Eye (tissue), 1 donor: Measurements from ENCODE around the gene PAN3.
A peak's percentile ranks its signal among the peaks of the same experiment; 100 is the strongest.

Experiments used
- DNase-seq: peaks from one replicate; pipeline ENCODE4 v3.0.0-alpha.2; 2015

The PAN3 gene

GRCh38 chr13:28229522-28230411 lies 91.4 kb downstream of the PAN3 start:
- DNase-seq, result no peak

GRCh38 chr13:28231642-28232041 lies 93.3 kb downstream of the PAN3 start:
- no peak for DNase-seq

- DNase-seq, result no peak
Observed at GRCh38 chr13:28237944-28238343, 99.6 kb downstream of the PAN3 start.

GRCh38 chr13:28239374-28239773 lies 101.0 kb downstream of the PAN3 start:
- DNase-seq, result no peak

GRCh38 chr13:28245465-28245864 lies 107.1 kb downstream of the PAN3 start:
- no peak for DNase-seq

GRCh38 chr13:28246891-28247290 lies 108.5 kb downstream of the PAN3 start:
- DNase-seq, result no peak

- DNase-seq, result no peak
Observed at GRCh38 chr13:28248080-28248479, 109.7 kb downstream of the PAN3 start.

- no peak for DNase-seq
Observed at GRCh38 chr13:28250542-28250941, 112.2 kb downstream of the PAN3 start.

- DNase-seq, result no peak
Observed at GRCh38 chr13:28251466-28251865, 113.1 kb downstream of the PAN3 start.

GRCh38 chr13:28252547-28252946 lies 114.2 kb downstream of the PAN3 start:
- DNase-seq, result no peak

- no peak for DNase-seq
Observed at GRCh38 chr13:28257305-28257704, 119.0 kb downstream of the PAN3 start.

GRCh38 chr13:28258417-28258816 lies 120.1 kb downstream of the PAN3 start:
- DNase-seq, result no peak

- DNase-seq, result no peak
Observed at GRCh38 chr13:28267497-28267896, 129.2 kb downstream of the PAN3 start.

- no peak for DNase-seq
Observed at GRCh38 chr13:28268800-28269223, 130.5 kb downstream of the PAN3 start.

GRCh38 chr13:28271056-28271840 lies 132.9 kb downstream of the PAN3 start:
- DNase-seq, result no peak

- no peak for DNase-seq
Observed at GRCh38 chr13:28273919-28274318, 135.6 kb downstream of the PAN3 start.

GRCh38 chr13:28282451-28282850 lies 144.1 kb downstream of the PAN3 start:
- no peak for DNase-seq

- no peak for DNase-seq
Observed at GRCh38 chr13:28283600-28283999, 145.3 kb downstream of the PAN3 start.

GRCh38 chr13:28286263-28286662 lies 147.9 kb downstream of the PAN3 start:
- no peak for DNase-seq

GRCh38 chr13:28297341-28297740 lies 159.0 kb downstream of the PAN3 start:
- DNase-seq, result peak; percentile 27

GRCh38 chr13:28299916-28300315 lies 161.6 kb downstream of the PAN3 start:
- DNase-seq, result no peak

- no peak for DNase-seq
Observed at GRCh38 chr13:28301839-28302238, 163.5 kb downstream of the PAN3 start.

- no peak for DNase-seq
Observed at GRCh38 chr13:28306325-28306724, 168.0 kb downstream of the PAN3 start.

- no peak for DNase-seq
Observed at GRCh38 chr13:28313579-28313978, 175.2 kb downstream of the PAN3 start.
